Stimulated activated CD8-positive, alpha-beta memory T cell treated with anti-CD3 and anti-CD28 coated beads, Interleukin-7, amount 100 ng/mL, for 4 hours (primary cell): ENCODE data around the gene PARD6B.

ENCODE experiments used
- DNase-seq, 2 donors: peaks; one replicate each; pipeline ENCODE4 v3.0.0-alpha.2; 2020; ENCODE audit warnings: low read depth in 2 of 2

The PARD6B gene

GRCh38 chr20:50724112-50724725 lies 7.2 kb upstream of the PARD6B start:
- no peak for DNase-seq

GRCh38 chr20:50724851-50725723 lies 6.3 kb upstream of the PARD6B start:
- DNase-seq, result peak; percentile 57 to 61

- no peak for DNase-seq
Observed at GRCh38 chr20:50725724-50726005, 5.7 kb upstream of the PARD6B start.

- no peak for DNase-seq
Observed at GRCh38 chr20:50726955-50727791, 4.2 kb upstream of the PARD6B start.

- no peak for DNase-seq
Observed at GRCh38 chr20:50727792-50728485, 3.4 kb upstream of the PARD6B start.

- DNase-seq, result no peak
Observed at GRCh38 chr20:50728486-50728980, 2.8 kb upstream of the PARD6B start.

- no peak for DNase-seq
Observed at GRCh38 chr20:50728981-50729874, 2.2 kb upstream of the PARD6B start.

GRCh38 chr20:50729901-50730764 lies 1.2 kb upstream of the PARD6B start:
- DNase-seq, result no peak

GRCh38 chr20:50730765-50731054 lies 670 bp upstream of the PARD6B start:
- no peak for DNase-seq

- DNase-seq, result no peak
Observed at GRCh38 chr20:50731930-50732690, 730 bp downstream of the PARD6B start.

- DNase-seq, result no peak
Observed at GRCh38 chr20:50733644-50734349, 2.4 kb downstream of the PARD6B start.

GRCh38 chr20:50734730-50735679 lies 3.6 kb downstream of the PARD6B start:
- no peak for DNase-seq

GRCh38 chr20:50735813-50736212 lies 4.4 kb downstream of the PARD6B start:
- DNase-seq, result no peak

GRCh38 chr20:50737352-50737751 lies 6.0 kb downstream of the PARD6B start:
- no peak for DNase-seq

GRCh38 chr20:50743087-50743486 lies 11.7 kb downstream of the PARD6B start:
- DNase-seq, result no peak

- DNase-seq, result no peak
Observed at GRCh38 chr20:50744143-50744792, 12.9 kb downstream of the PARD6B start.

- no peak for DNase-seq
Observed at GRCh38 chr20:50745634-50746137, 14.3 kb downstream of the PARD6B start.
